NCI-H510A treated with DMSO at 0.1 percent for 48 hours (cell line): Measurements from ENCODE around the gene TTC31.

Experiments
- DNase-seq: peaks from one replicate; lab custom pipeline; 2025; lab: John Stamatoyannopoulos, UW

TTC31 gene

DNA sequence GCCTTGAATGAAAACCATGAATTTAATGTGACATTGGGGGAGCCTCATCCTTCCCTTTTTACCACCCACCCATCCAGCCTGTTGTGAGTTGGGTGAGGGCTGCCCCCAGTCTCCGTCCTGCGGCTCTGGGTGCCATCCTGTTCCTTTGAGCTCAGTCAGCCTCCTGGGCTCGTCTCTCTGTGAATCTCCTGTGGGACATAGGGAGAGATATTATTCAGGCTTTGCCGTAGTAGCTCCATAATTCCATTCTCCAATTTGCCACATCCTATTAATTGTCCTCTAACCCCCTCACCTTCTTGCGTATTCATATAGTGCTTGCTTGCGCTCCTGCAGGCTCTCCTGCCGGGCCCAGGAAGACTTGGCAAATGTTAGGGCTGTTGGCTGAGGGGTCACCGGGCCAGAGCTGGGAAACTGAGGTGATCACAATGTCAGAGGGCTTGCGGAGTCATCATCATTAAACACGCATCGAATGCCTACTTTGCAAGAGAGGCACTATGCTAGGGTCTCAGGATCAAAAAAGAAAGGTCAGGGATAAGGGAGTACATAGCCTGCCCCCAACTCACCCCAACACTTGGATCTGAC is 43.9 kb downstream of the TTC31 start:
- DNase-seq: no peak

DNA sequence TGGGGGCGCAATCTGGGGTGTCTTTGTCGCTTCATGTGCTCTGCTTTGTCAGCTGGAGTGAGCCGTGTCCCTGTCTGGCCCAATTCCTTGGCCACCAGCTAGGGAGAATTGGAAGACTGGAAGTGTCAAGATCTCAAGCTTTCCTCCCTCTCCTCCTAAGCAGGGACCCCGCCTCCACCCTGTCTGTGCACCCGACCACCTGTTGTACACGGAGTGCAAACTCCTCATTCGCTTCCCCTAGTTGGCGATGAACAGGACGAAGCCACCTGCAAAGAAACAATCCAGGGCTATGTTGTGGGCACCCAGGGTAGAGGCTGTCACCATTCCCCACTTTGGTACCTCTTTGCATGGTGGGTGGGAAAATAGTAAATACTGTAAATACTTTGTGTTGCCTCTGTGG is 44.9 kb downstream of the TTC31 start:
- DNase-seq: no peak

DNA sequence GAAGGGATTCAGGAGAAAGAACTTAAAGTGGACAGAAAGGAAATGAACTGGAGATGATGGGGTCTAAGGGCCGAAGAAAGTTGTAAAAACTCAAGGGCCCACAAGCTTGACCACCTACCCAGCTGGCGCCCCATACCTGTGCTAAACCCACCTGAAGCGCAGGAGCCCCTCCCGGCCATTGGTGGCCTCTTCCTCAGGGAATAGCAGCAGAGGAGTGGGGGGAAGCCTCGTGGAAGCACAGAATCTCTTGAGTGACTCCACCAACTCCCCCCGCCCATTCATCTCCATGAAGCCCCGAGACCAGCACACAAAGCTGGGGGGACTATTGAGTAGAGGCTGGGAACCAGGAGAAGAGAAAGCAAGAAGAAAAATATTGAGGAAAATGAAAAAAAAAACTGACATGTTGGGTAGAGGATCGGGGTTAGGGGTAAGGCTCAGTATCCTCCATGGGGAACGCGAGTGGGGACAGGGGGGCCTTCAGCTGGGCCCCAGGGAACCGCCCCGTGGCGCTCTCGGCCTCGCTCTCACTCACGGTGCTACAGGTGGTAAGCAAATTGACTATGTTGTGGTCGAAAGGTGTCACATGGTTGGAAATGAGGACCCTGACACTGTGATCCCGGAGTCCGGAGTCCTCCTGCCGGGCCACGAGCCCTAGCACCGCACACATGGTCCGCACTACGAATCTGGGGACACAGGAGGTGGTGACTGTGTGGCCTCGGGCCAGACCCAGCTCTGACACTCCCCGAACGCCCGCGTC is 45.9 kb downstream of the TTC31 start:
- DNase-seq: no peak

DNA sequence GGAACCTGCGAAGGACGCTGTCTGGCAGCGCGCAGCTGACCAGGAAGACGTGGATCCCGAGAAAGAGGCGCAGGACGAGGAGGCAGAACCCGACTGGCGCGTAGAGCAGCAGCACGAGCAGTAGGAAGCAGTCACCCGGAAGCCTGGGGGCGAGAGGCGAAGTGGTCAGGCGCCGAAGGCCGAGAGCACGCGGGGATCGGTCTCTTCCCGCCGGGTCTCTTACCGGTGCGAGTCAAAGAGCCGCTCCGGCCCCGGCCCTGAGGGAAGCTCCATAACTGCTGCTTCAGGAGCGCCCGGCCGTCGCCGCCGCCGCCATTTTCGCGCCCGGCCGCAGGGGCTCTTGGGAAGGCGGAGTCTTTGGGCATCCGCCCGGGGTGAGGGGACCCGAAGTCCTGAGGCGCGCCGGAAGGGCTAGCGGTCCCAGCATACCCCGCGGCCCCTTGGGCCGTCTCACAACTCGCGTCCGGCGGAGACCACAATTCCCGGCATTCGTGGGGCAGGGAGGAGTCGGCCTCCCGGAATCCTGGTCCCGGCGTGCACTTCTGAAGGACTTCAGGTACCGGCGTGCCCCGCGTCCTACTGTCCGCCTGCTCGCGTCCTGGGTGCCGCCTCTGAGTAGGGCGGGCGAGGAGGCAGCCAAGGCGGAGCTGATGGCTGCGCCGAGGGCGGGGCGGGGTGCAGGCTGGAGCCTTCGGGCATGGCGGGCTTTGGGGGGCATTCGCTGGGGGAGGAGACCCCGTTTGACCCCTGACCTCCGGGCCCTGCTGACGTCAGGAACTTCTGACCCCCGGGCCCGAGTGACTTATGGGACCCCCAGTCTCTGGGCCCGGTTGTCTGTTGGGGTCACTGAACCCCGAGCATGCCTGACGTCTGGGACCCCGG is 46.7 kb downstream of the TTC31 start, which contains the start of the genes AUP1 and HTRA2:
Gene AUP1 (minus strand): TSS at position 350 of the 882 bp plus-strand sequence. CDS start 77 bp downstream, at position 273.
Gene HTRA2 (plus strand): TSS at position 577 of the 882 bp plus-strand sequence. CDS start 74 bp downstream, at position 651.
- peak; percentile 96 for DNase-seq

DNA sequence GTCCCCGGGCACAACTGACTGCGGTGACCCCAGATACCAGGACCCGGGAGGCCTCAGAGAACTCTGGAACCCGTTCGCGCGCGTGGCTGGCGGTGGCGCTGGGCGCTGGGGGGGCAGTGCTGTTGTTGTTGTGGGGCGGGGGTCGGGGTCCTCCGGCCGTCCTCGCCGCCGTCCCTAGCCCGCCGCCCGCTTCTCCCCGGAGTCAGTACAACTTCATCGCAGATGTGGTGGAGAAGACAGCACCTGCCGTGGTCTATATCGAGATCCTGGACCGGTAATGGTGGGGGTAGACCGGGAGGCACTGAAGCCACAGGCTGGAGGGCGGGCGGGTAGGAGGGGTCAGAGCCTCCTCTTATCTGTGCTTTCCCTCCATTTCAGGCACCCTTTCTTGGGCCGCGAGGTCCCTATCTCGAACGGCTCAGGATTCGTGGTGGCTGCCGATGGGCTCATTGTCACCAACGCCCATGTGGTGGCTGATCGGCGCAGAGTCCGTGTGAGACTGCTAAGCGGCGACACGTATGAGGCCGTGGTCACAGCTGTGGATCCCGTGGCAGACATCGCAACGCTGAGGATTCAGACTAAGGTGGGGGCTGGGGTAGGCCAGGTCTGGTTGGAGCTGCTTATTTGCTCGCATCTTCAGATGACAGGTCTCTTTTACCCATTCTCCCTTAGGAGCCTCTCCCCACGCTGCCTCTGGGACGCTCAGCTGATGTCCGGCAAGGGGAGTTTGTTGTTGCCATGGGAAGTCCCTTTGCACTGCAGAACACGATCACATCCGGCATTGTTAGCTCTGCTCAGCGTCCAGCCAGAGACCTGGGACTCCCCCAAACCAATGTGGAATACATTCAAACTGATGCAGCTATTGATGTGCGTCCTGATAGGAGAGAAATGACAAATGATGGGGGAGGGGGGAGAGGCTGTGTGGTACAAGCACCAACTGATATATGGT is 47.6 kb downstream of the TTC31 start:
- DNase-seq: peak; percentile 40

DNA sequence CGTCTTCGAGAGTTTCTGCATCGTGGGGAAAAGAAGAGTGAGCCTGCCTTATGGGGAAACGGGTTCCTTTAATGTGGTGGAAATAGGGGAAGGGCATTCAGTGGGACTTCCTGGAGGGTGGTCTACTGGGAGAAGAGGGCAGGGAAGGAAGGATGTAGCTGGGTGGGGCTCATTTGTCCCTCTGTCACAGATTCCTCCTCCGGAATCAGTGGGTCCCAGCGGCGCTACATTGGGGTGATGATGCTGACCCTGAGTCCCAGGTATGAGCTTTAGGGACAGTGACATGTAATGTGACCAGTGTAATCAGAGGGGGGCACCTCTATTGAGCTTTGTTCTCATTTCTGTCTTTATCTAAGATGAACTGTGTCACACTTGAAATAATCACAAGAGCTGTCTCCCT is 48.8 kb downstream of the TTC31 start:
- no peak for DNase-seq

DNA sequence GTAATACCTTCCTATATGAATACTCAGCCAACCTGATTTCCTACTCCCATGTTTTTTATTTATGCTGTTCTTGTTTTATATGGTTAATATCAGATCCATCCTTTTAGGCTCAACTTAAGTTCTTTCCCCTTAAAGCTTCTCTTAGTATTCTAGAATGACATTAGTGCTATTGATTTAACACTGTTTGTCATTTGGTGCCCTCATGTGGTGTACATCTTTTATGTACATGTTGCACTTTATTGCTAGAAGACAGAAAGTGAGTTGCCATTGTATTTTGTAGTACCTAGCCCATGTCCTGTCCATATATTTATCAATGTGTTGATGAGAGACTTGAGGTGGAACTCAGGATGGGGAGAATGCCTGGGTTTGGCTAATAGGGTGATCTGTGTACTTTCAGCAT is 49.3 kb downstream of the TTC31 start:
- peak; percentile 15 for DNase-seq

DNA sequence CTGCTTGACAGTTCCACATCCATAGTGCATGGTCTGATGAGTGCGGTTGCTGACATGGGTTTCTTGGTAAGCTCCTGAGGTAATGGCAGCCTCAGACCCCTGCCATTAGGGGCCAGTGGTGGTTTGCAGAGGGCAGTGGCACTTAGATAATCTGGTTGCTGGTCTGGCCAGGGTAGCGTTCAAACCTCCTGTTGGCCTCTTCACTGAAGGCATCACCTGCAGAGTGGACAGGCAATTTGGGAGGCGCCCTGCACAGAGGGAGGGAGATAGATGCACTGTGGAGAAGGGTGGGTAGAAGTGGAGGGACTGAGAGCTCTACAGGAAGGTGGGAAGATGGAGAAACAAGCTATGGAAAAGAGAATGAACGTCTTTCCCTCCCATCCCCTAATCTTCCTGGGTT is 50.6 kb downstream of the TTC31 start:
- no peak for DNase-seq

DNA sequence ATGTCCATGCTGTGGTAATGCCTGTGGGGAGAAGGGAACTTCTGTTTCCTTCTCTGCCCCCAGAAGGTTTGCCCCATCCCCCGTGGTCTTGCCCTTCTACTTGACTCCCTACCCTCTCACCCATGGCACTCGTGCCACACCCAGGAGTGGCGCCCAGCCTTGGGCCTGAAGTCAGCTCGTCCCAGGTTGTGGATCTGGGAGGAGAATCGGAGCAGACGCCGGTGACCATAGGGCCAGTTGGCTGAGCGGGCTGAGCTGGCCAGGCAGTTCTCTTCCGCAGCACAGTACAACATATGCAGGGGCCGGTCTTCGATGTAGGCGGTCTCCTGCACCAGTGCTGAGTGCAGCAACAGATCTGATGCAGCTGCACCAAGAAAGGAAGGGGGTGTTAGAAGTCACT is 51.5 kb downstream of the TTC31 start:
- DNase-seq: no peak

DNA sequence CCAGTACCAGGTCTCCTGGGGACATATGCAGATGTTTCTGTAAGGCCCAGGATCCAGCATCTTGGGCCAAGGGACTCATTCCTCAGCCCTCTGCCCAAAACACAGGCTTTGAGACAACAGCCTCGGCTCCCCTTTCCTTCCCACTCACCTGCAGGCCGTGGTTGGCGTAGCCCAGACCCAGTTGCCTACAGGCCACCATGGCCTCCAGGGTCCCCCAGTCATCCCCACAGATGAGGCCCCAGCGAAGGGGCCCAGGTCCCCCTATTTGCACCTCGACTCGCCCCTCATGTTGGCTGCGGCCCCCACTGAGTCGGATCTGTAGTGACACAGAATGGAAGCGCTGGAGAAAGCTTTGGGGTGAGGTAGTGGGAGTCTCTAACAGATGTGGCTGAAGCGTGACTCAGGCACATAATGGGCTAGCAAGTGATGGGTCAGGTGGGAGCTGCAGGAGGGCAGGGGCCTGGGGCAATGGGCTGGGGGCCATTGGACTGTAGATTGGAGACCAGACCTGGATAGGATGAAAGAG is 52.6 kb downstream of the TTC31 start:
- no peak for DNase-seq

DNA sequence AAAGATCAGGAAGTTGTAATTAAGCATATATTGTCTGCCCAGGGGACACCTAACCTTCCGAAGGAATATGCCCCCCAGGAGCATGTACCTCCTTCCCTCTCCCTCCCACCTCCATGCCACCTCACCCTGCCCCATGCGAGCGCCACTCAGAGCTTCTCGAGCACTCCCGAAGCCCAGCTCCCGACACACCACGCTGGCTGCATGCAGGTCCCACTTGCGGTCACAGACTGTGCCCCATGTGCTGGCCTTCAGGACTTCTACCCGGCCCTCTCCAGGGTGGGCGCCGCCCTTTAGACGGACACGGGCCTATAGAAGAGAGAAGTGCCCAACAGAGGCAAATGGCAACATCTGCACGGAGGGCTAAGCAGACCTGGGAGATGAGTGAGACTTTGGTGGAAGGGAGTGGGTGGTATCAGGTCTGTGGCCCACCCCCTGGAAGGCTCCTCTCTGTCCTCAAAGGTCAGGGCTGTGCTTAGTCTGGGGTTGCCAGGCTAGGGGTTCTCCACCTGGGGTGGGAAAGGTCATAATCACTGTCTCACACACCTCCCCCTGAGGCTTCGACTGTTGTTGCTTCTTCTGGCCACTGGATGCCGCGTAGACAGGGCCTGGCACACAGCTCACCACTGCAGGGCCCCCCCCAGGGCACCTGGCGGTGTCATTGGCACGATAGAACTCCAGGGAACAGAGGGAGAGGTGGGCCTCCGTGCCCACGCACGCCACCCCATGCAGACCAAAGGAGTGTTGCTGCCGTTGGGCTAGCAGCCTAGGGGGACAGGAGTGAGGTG is 53.5 kb downstream of the TTC31 start:
- DNase-seq: no peak

DNA sequence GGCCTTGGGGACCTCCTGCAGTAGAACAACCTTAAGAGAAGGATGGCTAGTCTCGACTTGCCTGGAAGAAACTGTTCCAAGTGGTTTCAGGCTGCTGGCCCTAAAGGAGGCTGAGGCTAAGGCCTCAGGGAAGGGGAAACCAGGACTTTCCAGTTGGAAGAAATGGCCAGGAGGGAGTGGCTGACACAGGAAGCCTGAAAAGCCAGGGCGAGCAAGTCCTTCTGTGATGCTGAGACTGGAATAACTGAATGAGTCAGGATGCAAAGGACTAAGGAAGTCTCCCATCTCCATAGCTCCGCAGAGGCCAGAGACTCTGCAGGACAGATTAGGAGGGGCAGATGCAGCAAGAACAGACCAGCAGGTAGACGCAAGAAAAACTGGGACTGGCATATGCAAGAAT is 54.3 kb downstream of the TTC31 start:
- no peak for DNase-seq

DNA sequence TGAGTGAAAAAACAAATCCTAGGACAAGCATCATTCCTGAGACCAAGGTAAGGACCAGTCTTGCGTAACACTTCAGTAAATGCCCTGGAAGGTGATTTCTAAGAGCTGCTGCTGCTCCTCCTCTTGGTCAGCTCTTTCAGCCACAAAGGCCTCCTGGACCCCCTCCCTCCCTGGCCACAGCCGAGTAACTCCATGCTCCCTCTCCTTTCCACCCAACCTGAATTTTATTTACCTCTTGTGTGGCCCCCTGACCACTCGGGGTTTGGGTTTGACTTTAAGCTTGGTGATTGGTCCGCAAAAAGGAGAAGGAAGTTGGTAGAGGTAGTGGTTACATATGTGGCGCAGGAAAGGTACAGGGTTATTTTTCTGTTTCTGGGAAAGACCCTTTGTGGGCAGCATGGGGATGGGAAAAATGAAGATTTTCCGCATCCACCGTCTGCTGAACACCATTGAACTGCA is 56.0 kb downstream of the TTC31 start:
- DNase-seq: no peak

DNA sequence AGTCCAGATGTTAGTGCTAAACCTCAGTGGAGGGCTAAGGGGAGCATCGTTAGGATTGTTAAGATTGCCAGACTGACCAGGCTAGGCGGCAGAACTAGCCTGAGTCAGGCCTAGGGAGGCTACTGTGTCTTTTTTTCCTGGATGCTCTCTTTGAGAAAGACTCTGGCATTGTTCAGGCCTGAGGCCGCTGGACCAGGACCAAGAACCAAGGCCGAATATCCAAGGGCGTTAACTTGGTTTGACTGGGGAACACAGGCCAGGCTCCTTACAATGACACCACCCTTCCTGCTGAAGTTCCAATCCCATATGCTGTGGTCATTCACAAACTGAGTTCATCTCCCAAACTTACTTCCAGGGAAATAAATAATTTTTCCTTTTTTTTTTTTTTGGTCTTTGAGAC is 57.4 kb downstream of the TTC31 start:
- no peak for DNase-seq

DNA sequence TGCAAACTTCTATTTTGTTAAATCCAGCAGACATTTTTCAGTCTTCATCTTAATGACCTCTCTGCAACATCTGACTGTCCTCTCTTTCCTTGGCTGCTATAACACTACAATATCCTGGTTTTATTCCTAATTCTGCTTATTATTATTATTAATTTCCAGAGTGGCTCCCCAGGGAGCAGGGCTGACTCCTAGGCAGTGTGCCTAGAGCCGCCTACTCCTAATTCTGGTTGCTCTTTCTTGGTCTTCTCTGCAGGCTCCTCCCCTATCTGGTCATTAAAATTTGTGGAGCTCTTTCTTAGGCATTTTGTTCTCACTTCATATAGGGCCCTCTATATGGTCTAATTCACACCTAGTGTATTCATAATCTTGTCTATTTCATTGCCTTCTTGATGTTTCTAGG is 60.1 kb downstream of the TTC31 start:
- no peak for DNase-seq
